Fibroblast of upper back skin (primary cell): ENCODE results near the gene COX7A2.
A peak's percentile ranks its signal among the peaks of the same experiment; 100 is the strongest.

Experiments used
- DNase-seq: peaks from one replicate; pipeline ENCODE4 v3.0.0-alpha.2; 2013

Gene COX7A2, protein sequence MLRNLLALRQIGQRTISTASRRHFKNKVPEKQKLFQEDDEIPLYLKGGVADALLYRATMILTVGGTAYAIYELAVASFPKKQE

DNA sequence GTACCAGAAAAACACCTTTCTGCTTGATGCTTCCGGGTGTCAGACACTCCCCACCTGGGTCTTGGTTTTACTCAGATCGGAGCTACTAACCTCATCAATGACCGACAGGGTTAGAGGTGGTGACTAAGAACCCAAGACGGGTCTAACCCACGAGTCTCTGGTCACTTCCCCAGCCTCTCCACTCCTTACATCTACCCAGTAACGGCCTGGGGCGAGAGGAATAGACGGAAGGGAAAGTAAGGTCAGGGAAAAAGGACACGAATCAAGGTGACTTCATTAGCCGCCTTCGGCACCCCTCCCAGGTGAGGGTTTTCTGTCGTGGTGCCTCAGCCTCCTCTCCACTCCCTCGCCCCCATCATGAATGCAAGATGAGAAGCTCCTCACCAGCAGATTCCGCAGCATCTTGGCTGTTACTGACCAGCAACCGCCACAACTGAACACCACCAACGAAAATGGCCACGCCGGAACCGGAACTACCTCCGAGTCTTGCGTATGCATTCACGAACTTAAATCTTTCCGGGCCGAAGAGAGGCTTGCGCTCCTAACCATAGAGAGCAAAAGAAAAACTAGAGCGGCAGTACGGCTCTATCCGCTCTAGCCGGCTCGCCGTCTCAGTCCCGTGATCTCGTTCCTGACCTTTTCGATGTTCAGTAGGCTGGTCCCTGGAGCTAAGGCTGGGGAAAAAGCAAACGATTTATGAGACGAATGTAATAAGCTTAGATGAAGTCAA lies at the start of gene COX7A2:
Gene COX7A2, minus strand, starts transcription at position 469 of the 730 bp plus-strand sequence. Its CDS starts 67 bp downstream, at position 402.
- peak; percentile 97 for DNase-seq

DNA sequence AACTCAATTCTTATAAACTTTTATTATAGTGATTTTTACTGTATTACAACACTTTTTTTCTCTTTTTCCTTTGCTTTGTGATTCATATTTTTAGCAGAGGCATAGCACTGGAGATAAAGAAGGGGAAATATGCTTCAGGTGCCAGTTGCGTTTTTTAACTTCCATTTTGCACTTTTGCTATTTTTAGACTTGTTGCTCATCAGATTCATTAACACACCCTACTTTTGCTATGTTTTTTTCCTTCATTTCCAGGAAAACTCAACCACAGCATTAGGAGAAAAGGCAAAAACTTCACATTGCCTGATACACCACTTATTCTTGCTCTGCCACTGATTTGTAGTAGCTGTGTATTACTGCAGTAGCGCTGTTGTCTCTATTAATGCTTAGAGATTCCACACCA lies 49.0 kb upstream of the COX7A2 start:
- DNase-seq: no peak

DNA sequence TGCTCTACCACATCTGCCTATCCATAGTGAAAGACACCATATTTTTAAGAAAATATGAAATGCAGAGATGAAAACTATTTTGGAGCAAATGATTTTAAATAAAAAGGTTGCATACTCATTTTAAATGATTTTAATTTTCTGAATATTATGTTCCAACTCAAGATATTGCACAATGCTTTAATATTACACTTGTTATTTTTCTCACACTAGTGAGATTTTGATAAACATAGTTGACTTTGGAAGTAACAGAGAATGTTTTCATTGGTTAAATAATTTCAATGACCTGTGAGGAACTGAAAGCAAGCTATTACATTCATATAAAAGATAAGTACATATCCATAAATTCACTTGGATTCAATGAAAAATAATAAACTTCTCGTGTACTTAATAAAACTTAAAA lies 48.1 kb upstream of the COX7A2 start:
- no peak for DNase-seq

DNA sequence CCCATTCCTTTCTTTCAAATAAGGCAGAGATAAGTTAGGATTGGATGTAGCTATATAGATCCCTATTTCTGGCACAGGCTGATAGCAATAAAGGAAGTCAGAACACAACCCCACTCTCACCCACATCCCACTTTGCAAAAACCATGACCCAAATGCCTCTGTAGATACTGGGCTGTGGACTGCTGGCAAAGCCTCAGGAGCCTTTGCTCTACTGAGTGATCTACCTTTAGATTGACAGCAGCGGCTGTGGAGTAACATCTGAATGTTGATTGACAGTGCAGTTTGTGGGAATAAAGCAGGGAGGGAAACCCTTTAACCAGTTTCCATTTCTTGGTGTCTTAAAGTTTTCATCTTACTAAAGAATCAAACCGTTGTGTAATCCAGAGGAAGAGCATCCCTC lies 47.7 kb upstream of the COX7A2 start:
- no peak for DNase-seq

DNA sequence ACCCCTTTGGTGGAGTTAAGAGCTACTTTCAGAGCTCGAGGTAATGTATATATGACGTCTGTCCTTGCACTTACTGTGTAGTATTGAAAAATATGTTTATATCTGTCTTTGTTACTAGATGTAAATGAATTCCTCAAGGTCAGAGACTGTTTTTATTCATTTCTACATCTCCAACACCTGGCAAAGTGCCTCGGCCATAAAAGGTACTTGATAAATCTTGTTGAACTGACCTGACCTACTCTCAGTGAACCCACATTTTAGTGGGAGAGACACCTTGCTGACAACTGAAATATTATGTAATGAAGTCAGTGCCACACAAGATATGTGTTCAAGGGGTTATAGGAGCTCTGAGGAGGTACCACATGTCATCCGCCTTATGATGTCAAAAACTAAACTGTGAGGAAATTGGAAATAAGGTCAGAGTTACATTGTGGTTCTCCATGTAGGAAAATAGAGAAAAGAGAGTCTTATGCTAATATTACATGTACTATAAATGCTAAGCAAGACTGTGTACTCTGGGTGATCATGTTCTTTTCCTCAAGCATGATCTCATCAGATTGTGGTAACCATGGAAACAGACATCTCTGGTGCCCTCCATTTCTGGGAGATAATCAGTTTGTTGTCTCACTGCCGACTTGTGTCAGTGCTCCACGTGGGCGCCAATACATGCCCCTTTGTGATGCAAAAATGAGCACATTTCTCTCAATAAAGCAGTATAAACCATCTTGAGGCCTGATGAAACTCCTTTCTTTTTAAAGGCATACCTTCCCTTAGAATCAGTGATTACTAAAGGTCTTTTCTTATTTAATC lies 46.7 kb upstream of the COX7A2 start:
- DNase-seq: no peak

DNA sequence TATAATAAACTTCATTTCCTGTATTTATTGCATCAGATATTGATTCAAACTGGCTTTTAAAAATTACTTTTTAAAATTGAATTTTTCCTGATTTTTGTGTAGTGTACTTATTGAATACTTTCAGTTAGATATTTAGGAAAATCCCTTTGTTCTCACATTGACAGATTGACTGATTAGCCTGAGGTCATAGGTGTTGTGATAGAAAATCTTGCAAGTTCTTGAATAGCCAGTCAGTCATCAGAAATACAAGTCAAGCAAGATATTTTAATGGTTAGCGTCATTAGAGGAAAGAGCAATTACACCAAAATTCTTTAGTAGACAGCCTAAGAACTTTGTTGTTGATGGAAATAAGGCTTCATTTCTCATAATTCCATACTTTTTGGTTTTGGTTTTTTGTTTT lies 44.4 kb upstream of the COX7A2 start:
- no peak for DNase-seq

DNA sequence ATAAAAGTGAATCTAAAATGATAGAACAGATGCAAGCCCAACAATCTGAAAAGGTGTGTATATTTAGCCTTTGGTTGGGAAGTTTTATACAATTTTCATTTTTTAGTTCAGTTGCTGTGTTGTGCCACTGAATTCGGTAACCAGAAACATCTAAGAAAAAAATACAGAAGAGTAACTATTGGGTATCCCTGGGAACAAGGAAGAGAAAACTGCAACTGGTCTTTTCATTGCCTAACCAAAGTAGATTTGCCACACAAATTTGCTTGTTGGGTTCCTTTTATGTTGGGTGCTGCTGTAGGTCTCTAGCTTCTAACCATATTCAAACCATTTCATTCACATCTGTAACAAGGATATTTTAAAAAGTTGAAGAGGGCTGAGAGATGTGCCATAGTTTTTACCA lies 43.8 kb upstream of the COX7A2 start:
- no peak for DNase-seq

DNA sequence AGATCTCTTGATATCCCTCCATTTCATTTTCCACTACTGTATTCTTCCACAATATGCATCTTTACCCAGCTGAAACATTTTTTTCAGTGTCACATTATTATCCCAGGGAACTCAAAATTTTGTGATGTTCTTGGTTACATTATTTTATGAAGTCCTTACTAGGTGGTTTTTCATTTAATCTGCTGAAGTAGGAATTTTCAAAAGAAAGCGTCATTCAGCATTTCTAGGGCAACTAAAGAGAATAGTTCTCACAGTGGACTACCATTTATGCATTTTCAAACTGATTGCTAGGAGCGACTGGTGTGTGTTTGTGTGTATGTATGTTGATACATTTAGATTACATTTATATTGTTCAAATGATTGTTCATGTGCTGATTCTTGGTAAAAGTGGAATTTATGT lies 43.4 kb upstream of the COX7A2 start:
- DNase-seq: no peak

DNA sequence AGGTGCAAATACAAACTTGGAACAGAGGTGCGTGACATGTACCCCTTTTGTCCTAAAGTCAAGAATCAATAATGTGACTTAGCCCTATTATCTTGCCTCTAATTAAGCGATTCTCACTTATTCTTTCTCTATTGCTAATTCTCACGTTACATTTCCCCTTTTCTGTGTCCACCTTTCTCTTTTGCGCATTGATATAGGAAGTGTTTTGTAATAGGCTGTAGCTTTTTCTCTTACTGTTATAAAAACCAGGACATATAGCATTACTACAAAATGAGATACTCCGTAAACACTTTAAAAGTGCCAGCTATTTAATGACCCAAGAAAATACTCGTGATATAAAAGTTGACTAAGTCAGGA lies 41.7 kb upstream of the COX7A2 start:
- DNase-seq: no peak

DNA sequence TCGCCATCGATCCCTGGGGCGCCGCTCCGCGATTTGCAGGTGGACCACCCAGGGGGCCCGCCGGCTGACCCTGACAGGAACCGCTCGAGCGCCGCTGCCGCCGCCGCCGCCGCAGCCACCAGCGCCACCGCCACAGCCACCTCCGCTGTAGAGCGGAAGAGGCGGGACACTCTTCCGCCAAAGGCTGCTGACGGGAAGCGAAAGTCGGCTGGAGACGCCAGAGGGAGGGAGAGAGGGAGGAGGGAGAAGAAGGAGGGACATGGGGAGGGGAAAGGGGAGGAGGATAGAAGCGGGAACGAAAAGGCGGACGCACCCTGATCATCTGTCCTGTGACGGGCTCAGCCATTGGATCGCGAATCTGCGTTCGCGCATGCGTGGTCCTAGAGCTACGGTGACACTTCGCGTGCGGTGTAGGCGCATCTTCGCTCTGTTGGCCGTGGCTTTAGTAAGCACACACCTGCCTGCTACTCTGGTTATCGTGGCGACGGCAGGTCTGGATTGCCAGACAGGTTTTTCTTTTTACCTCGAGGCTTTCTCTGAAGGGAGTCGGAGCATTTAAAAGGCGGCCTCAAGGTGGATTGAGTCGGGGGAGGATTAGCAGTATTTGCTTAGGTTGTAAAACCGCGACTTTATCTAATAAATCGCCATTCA lies 41.2 kb upstream of the COX7A2 start, which contains the start of gene TMEM30A:
Gene TMEM30A, minus strand, starts transcription at position 161 of the 651 bp plus-strand sequence. Its CDS starts 154 bp downstream, at position 7.
- DNase-seq: peak; percentile 99

DNA sequence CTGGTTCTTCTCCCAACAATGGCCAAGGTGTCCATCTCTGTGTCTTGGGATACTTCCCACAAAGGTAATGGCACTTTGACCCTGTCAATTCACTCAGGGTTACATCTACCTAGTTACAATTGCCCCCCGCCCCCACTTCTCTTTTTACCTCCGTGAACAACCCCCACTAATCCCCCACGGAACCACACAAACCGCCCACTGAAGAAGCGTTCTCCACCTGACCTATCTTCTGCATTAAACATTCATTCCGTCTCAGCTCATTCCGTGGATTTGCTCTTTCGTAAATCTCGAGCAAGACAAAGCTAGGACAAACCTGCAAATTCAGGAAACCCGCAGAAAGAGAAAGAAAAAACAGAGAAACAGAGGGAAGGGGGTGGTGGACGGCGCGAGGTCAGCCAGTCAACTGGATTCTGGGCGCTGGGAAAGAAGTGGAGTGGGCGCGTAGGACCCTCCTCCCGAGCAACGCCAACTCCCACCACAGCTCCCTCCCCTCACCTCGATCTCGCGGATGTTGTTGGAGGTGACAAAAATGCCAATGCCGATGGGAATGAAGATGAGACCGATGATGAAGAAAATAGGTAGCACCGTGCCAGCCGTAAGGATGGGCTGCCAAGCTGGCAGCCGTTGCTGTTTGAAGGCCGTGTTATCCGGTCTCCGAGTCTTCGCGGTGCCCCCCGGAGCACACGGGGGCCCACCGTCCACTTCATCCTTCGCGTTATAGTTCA lies 40.5 kb upstream of the COX7A2 start:
- no peak for DNase-seq

DNA sequence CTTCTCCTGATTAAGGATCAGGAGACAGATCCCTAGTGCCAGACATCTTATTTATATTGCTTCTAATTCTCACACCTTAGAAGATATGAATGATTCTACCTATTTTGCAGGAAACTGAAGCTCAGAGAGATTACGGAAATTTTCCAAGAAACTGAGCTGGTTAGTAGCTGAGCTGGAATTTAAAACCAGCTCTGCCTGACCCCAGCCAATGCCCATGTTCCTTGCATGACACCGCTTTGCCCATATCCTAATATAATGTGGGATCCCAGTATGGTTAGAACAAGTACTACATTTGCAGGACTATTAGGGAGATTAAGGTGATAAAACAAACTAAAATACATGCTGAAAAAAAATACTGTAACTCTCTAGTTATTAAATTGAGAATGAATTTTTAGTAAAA lies 39.1 kb upstream of the COX7A2 start:
- no peak for DNase-seq

DNA sequence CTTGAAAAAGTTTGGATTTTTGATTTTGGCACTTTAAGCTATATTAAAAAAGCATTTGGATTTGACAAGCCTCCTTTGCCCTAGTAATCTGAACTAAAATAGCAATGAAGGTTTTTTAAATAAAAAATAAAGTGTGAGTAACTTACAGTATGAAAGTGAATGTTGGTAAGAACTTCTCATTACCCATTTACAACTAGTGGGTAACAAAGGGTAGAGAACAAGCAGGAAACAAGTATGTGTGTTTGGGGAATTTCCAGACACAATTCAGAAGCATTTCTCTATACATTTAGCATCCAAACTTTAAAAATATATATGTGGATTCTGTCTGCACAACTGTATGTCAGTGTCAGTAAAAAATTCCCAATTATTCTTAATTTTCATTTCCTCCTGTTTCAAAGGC lies 38.1 kb upstream of the COX7A2 start:
- DNase-seq: no peak

DNA sequence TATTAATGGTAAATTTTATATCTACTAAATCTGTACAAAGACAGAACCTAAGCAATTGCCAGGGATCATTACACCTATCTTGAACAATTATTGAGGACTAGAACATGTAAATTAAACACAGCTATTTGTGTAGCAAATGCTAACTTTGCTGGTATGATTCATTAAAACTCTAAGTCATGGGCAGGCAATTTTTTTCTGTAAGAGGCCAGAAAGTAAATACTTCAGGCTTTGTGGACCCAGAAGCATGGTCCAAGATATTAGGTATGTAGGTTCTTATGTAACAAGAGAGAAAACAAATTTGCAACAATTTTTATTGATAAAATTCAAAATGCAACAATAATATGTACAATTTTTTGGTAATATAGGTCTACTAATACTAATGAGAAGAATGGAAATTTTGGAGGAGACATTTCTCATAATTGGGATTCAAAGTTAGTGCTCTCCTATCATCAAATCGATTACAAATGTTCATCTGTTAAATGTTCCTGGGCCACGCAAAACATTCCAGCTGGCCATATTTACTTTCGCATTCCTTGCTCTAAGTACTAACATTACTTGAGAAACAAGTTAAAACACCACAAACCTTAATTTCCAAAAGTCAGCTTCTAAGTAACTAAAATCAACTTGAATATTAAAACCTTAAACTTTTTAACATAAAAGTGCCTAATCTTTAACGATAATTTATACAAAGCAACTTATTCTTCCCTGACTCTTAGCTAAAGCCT lies 36.7 kb upstream of the COX7A2 start:
- DNase-seq: no peak

DNA sequence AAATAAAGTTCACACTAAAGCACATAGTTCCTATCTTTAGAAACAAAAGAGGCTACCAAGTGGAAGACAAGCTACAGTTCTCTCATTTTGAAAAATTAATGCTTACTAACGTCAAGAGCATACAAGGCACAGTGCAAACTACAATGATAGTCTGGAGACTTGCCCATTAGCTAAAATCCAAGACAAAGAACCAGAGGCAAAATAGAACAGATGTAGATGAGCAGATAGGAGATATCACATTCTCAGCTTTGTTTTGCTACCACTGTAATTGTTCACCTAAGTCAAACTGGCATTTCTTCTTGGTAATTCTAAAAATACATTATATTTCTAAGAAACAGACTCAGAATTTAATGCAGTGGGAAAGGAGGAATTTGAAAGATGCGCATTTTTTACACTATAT lies 35.8 kb upstream of the COX7A2 start:
- DNase-seq: no peak

DNA sequence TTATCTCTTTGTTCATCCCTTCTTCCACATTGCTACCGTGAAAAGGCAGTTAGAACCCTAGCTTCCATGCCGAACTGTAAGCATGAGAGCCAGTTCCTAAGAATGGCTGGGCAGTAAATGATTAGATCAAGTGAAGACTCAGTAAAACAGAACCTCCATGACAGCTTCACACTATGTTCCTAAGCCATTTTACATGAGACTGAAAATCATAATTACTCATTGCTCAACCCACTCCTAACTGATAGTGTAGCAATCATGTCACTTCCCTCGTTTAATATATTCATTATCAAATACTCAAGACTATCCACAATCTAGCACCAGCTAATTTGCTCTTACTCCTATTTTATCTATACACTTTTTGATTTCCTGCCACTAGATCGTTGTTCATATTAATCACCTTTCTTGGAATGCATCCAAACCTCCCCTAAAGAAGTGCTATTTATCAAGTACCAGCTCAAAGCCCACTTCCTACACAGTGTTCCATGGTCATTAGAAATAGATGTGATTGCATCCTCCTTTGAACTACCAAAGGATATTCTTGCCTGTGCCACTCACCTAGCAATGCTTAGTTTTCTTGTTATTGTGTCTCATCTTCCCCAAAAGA lies 35.0 kb upstream of the COX7A2 start:
- no peak for DNase-seq

DNA sequence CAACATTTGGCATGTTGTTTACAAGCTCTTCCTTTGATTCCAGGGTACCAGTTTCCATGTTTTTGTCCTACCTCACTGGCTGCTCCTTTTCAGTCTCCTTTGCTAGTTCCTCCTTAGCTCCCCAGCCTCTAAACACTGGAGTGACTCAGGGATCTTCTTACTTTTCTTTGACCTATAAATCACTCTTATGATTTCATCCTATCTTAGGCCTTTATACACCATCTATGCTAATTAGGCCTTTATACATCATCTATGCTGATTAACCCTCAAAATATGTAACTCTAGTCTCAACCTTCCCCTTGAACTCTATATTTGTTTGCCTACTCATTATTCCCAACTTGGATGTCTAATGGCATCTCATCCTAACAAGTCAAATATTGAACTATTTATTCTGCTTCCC lies 31.5 kb upstream of the COX7A2 start:
- DNase-seq: peak; percentile 89

DNA sequence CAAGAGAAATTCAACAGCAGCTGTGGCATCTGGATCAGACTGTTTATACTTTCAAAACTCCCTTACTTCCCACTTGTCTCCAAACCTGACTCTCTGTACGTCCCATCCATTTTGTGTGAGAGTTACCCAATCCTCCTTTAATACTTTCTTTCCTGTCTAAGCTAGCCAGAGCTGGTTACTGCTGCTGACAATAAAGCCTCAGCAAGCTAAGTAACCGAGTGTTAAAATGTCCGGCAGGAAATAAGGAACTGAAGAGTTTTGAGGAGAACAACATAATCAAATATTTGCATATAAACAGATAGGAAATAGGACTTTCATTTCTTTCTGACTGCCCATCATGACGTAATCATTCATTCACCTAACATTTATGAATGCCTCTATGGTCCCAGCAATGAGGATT lies 29.4 kb upstream of the COX7A2 start:
- no peak for DNase-seq

DNA sequence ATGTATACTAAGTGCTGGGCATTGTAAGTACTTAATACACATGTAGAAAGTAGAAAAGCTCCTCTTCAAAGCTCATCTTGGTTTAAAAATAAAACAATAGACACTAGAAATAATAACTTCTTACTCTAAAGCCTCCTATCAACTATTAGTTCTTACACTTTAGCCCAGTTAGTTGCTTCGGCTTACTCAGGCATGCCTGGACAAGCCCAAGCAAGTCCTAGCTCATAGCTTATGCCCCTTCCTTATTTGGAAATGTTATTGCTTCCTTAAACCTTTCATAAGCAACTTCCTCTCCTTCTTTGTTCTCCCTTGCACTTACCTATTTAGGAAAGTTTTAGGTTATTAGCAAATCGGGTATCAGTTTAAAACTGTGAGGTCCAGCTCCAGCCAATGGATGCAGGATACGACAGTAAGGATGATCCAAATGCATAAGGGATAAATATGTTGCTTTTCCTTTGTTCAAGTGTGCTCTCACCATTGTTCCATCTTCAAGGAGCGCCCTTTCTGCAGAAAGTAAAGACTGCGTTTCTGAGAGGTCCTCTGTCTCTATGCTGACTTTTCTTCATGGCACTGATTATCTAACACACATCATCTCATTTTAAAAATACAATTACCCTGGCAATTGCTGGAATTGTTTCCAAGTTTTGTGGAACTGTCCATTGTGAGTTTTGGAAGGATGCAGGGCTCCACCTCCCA lies 28.7 kb upstream of the COX7A2 start:
- DNase-seq: peak; percentile 50

DNA sequence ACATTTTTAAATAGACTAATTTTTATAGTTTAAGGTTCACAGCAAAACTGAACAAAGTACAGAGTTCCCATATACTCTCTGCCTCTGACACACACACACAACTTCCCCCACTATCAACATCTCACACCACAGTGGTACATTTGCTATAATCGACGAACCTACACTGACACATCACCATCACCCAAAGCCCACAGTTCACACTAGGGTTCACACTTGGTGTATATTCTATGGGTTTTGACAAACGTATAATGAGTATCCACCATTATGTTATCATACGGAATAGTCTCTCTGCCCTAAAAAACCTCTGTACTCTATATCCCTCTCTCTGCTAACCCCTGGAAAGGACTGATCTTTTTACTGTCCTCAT lies 25.4 kb upstream of the COX7A2 start:
- no peak for DNase-seq
